H1 (cell line): Measurements from ENCODE around the gene CDK13. TPM values are rescaled to one million over a fixed set of nuclear protein-coding genes. Genes with fewer than 3 reads are reported as not detected.

Source experiments
- CHD2 ChIP-seq: IDR thresholded peaks from 2 replicates; pipeline ENCODE4 v1.6.1; 2012; ENCODE audit warnings: low read length, improper control_type of control experiment
- CHD7 ChIP-seq: fragments of 300-600 bp; sonication (generic); IDR thresholded peaks from 2 replicates; pipeline ENCODE4 v1.7.1; 2012; ENCODE audit warnings: low read length, moderate library complexity, mild to moderate bottlenecking, inconsistent platforms; ENCODE audit not compliant: insufficient replicate concordance
- FOSL1 ChIP-seq: IDR thresholded peaks from 2 replicates; pipeline ENCODE4 v1.6.1; 2011; ENCODE audit warnings: mild to moderate bottlenecking, low read depth, low read length, moderate library complexity; ENCODE audit not compliant: insufficient read depth
- KDM1A ChIP-seq: fragments of 200-600, 300-600 bp; sonication (generic); IDR thresholded peaks from 2 replicates; pipeline ENCODE4 v1.7.1; 2016; ENCODE audit warnings: mild to moderate bottlenecking, low read length, borderline replicate concordance
- PHF8 ChIP-seq: fragments of 200-600 bp; sonication (generic); conservative IDR thresholded peaks from 2 replicates; pipeline ENCODE4 v1.7.1; 2012; ENCODE audit warnings: low read depth, mild to moderate bottlenecking, inconsistent platforms, low read length, moderate library complexity
- POLR2A ChIP-seq, 2 experiments: IDR thresholded peaks; 1 replicate in 1 of 2; 2 replicates in 1 of 2; pipeline ENCODE4 v1.6.1; 2011; ENCODE audit warnings: low read depth in 2 of 2, low read length in 2 of 2, mild to moderate bottlenecking in 2 of 2; ENCODE audit errors: control extremely low read depth in 1 of 2
- RAD21 ChIP-seq, 2 experiments: IDR thresholded peaks in 1 of 2; conservative IDR thresholded peaks in 1 of 2; 2 replicates each; pipeline ENCODE4 v1.6.1; 2011; ENCODE audit warnings: low read depth in 2 of 2, low read length in 2 of 2, improper control_type of control experiment in 1 of 2, inconsistent platforms in 1 of 2, mild to moderate bottlenecking in 1 of 2, moderate library complexity in 1 of 2
- polyA plus RNA-seq, 7 experiments: library from polyadenylated mRNA; depleted of rRNA in 3 of 7; stranded (reverse) in 5 of 7; unstranded in 2 of 7; fragments of >200 nt in 5 of 7; fragments of 200-250 nt in 2 of 7; gene quantifications; 1 replicate in 5 of 7; 2 replicates in 1 of 7; 4 replicates in 1 of 7; pipeline versions ENCODE4 v1.2.1 to v1.2.3, GENCODE V29; 2011 to 2013; ENCODE audit warnings: missing spikeins in 2 of 7, mixed read lengths in 2 of 7
- total RNA-seq: library from RNA; stranded (reverse); fragmentation: NEBNext Ultra II Directional; extraction: Animal tissue kit (Norgen Biotek cat#: 25700); gene quantifications from 2 replicates; pipeline ENCODE4 v1.2.1, GENCODE V29; 2021

Gene CDK13
- total and polyA plus RNA-seq, 2 of the 8 experiments (the other 6 are each of a cell fraction or from before 2014, with no cell fraction given) = 22.6 to 49.5 TPM

GRCh38 chr7:39924122-39924521 lies 25.9 kb upstream of the CDK13 start (continued):
- no peak for TF ChIP-seq CHD7
- no peak for TF ChIP-seq POLR2A (IDR thresholded peaks at IDR 0.05; ENCODE audit: control extremely low read depth in 1 of 2, low read depth in 2 of 2, low read length in 2 of 2)
- TF ChIP-seq FOSL1 = no peak
- no peak for TF ChIP-seq PHF8
- no peak for TF ChIP-seq KDM1A
- no peak for TF ChIP-seq CHD2
- TF ChIP-seq RAD21 (IDR thresholded peaks at IDR 0.05 in 1 of 2, conservative IDR thresholded peaks at IDR 0.05 in 1 of 2; ENCODE audit: low read depth in 2 of 2, low read length in 2 of 2) = peak in 1 of 2 experiments; percentile 22; a peak in 2 of 4 replicates
